GM21526 (cell line): Measurements from ENCODE around the gene NOL8.
A peak's percentile ranks its signal among the peaks of the same experiment; 100 is the strongest.

Experiments
- ATAC-seq: cut with Tn5 transposase; IDR thresholded peaks from one replicate; pipeline ENCODE4 v1.9.1; 2021; ENCODE audit warnings: moderate library complexity; ENCODE audit not compliant: unreplicated experiment, low FRiP score

The NOL8 gene

DNA sequence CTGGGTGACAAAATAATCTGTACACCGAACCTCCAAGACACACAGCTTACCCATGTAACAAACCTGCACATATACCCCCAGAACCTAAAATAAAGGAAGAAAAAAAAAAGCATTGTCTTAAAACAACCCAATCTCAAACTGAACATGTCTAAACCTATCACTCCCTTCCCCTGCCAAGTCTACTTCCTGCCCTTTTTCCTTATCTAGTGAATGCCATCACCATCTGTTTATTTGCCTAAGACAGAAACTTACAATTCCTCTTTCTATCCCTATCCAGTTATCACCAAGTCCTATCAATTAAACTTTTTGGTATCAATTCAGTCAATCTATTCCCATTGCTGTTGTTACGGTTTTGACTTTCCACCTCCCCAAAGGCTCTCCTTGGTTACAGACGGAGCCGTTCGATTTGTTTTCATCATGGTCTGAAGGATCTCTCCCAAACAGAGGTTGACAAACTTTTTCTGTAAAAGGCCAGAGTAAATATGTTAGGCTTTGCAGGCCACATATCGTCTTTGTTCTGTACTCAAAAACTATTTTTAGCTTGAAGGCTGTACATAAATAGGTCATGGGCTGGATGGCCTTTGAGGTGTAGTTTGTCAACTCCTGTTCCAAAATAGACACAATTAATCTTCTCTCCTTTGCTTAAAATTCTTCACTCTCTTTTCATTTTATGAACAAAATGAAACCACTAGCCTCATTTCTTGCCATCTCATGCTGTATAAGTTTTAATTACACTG, 12.1 kb downstream of the NOL8 start:
- no peak for ATAC-seq

- no peak for ATAC-seq
These were observed 14.6 kb downstream of the NOL8 start for GRCh38 chr9:92310562-92310961.

DNA sequence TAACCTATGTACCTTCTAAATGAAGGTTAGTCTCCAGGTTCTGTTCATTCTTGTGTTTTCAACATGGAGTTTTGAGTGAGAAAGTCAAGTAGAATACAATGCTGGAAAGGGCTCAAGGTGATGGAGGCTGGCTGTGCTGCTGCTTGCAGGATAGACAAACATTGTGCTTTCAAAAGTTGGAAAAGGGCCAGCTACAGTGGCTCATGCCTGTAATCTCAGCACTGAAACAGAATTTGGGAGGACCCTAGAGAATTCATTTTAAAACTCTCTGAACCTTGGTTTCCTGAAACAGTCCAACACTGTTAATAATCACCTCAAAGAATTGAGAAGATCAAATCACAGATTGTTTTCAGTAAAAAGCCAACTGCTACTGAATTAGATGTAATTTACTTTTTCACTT, 16.3 kb downstream of the NOL8 start:
- ATAC-seq, result no peak

DNA sequence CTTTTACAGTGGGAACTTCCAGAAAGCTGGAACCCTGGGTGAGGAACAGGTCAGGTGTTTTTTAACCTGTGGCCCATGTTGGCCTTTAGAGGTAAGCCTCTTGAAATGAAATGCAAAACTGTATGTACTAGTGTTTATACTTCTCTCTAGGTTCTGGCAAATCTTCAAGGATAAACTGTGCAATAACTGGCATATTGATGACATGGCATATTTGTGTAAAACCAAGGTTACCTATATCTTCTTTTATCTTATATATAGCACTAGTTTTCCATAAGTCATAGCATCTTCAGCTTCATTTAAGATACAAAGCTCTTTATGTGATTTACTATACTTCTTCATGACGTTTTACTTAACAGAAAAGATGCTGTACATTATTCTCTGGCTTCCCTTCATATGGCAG, 24.2 kb downstream of the NOL8 start:
- ATAC-seq, result no peak

- no peak for ATAC-seq
These were observed 26.0 kb downstream of the NOL8 start for GRCh38 chr9:92299116-92299515.

- ATAC-seq, result no peak
These were observed 27.1 kb downstream of the NOL8 start for GRCh38 chr9:92298036-92298435.

GRCh38 chr9:92297611-92298010, 27.5 kb downstream of the NOL8 start:
- no peak for ATAC-seq

GRCh38 chr9:92295827-92296258, 29.3 kb downstream of the NOL8 start:
- ATAC-seq, result no peak

- no peak for ATAC-seq
These were observed 29.8 kb downstream of the NOL8 start for GRCh38 chr9:92295240-92295790.

DNA sequence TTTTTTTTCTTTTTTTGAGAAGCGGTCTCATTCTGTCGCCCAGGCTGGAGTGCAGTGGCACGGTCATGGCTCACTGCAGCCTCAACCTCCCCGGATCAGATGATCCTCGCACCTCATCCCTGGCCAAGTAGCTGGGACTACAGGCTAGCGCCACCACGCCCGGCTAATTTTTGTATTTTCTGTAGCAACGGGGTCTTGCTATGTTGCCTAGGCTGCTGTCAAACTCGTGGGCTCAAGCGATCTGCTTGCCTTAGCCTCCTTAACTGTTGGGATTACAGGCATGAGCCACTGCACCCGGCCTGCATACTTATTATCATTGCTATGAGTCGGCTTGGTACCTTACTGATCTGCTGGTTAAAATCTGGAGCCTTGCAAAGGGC, 30.9 kb downstream of the NOL8 start:
- ATAC-seq, result no peak

DNA sequence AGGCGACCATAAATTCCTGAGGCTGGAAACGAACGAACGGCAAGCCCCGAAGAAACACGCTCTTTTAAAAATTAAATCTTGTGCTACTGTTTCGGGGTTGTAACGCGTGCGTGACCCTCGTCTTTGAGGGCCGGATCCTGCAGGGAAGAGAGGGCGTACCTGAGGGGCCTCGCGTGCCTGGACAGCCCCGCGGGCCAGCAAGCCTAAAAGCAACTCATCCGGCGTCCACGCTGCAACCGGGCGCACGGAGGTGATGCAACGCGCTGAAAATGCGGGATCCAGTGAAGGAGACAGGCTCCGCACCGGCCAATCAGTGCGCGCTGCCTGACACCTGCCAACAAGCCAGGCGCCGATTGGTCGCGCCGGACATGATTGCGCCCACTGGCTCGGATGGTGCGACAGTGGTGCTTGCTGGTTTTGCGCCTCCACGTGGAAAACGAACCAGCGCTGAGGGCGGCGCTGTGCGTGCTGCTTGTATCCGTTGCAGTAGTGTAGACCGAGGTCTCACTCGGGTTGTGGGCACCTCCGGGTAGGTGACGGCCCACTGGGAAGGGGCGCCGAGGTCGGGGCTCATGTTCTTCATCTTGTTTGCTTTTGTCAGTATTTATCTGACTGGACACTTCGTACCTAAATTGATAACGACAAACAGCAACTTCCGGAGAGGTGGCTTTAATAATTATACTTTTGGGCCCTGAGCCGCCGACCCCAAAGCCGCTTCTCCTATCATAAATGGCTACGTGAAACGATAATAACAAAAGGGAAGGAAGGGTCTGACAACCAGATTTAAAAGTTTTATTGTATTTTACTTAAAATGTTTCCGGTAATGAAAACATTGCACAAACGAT, 31.5 kb downstream of the NOL8 start, which contains the start of gene IARS1:
Gene IARS1, minus strand, starts transcription at position 246 of the 845 bp plus-strand sequence. CDS start 4,278 bp downstream, outside the sequence.
- peak; percentile 92 for ATAC-seq

DNA sequence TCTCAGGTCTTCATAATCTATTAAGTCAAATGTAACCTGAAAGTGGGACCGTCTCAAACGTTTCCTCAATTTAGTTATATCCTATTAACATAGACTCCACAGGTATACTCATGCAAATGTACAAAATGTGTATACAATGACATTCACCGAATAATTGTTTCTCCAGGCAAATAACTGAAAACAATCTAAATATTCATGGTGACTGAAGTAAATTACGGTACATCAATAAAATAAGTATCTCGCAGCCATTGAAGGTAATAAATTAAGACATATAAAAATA, 32.1 kb downstream of the NOL8 start:
- ATAC-seq, result no peak

- ATAC-seq, result no peak
These were observed 32.6 kb downstream of the NOL8 start for GRCh38 chr9:92292338-92293074.

- ATAC-seq, result no peak
These were observed 33.6 kb downstream of the NOL8 start for GRCh38 chr9:92291577-92291976.

GRCh38 chr9:92290785-92291429, 34.2 kb downstream of the NOL8 start:
- no peak for ATAC-seq

GRCh38 chr9:92289708-92290390, 35.3 kb downstream of the NOL8 start:
- no peak for ATAC-seq

GRCh38 chr9:92279302-92279701, 45.8 kb downstream of the NOL8 start:
- no peak for ATAC-seq

GRCh38 chr9:92278110-92278509, 47.0 kb downstream of the NOL8 start:
- no peak for ATAC-seq

- no peak for ATAC-seq
These were observed 48.7 kb downstream of the NOL8 start for GRCh38 chr9:92276331-92277032.
